GM13977 (cell line): ENCODE measurements around the gene DBX1.

Experiments
- DNase-seq: peaks from one replicate; pipeline ENCODE4 v3.0.0; 2012; ENCODE audit warnings: low spot score
- CTCF ChIP-seq: IDR thresholded peaks from 2 replicates; pipeline ENCODE4 v1.5.1; 2012; ENCODE audit warnings: mild to moderate bottlenecking, control low read depth; ENCODE audit not compliant: insufficient read depth; ENCODE audit errors: extremely low read depth, missing control alignments
- in situ Hi-C: fragments of 300-500 bp; cut with MboI; formaldehyde crosslinking; loops from one replicate; pipeline ENCODE4 v1.12.0; 2022; ENCODE audit warnings: low sequenced_read_pairs, low pct_unique_long_range_greater_than_20kb, mixed read lengths, inconsistent platforms; ENCODE audit not compliant: unreplicated experiment

Gene DBX1

GRCh38 chr11:20161923-20162744 lies 1.9 kb upstream of the DBX1 start:
- DNase-seq: peak; percentile 16
- TF ChIP-seq CTCF: no peak
- in situ Hi-C loops: loop anchor here (25.0 kb wide), 1 partner anchor 450 kb away; no protein-coding TSS in a partner anchor

GRCh38 chr11:20161230-20161918 lies 1.1 kb upstream of the DBX1 start:
- no peak for TF ChIP-seq CTCF
- in situ Hi-C loops: loop anchor here (25.0 kb wide), 1 partner anchor 451 kb away; no protein-coding TSS in a partner anchor
- peak; percentile 20 for DNase-seq

- DNase-seq: peak; percentile 10
- in situ Hi-C loops: loop anchor here (25.0 kb wide), 1 partner anchor 453 kb away; no protein-coding TSS in a partner anchor
- TF ChIP-seq CTCF: no peak
Observed at GRCh38 chr11:20159466-20160381, 551 bp downstream of the DBX1 start.

GRCh38 chr11:20158597-20159257 lies 1.5 kb downstream of the DBX1 start:
- no peak for TF ChIP-seq CTCF
- DNase-seq: peak; percentile 45
- in situ Hi-C loops: loop anchor here (25.0 kb wide), 1 partner anchor 454 kb away; no protein-coding TSS in a partner anchor

GRCh38 chr11:20157728-20158127 lies 2.5 kb downstream of the DBX1 start:
- in situ Hi-C loops: loop anchor here (25.0 kb wide), 1 partner anchor 455 kb away; no protein-coding TSS in a partner anchor
- peak; percentile 31 for DNase-seq
- TF ChIP-seq CTCF: no peak
